K562 (cell line): ENCODE data around the gene TKTL1. TPM values are rescaled to one million over a fixed set of nuclear protein-coding genes. Genes with fewer than 3 reads are reported as not detected.

Experiments
- ATAC-seq: fragments of 200-7000 bp; cut with Tn5 transposase; 3 replicates; pipeline ENCODE4 v1.9.1; 2020; ENCODE audit warnings: moderate library complexity
- BruUV-seq: library from RNA; stranded (reverse); fragments of 400-500 nt; replicated peaks from 2 replicates; lab custom pipeline; 2021; lab: Mats Ljungman, UMichigan
- CTCF ChIA-PET: fragments of 300-600 bp; formaldehyde crosslinking; extraction: SDS; loops from one replicate; lab custom pipeline; 2021; ENCODE audit warnings: low intra/inter-chr PET ratio; lab: Yijun Ruan, JAX
- POLR2A ChIA-PET: fragments of 300-600, 350-650 bp; sonication (Branson Sonifier 250); formaldehyde crosslinking; extraction: SDS; loops from one replicate; lab custom pipeline; 2021; ENCODE audit warnings: antibody characterized with exemption, inconsistent platforms; lab: Yijun Ruan, JAX
- DNase-seq, 4 experiments: peaks; one replicate each; pipeline versions ENCODE4 v3.0.0 to v3.0.0-alpha.2; 2011 to 2018; ENCODE audit warnings: low spot score in 3 of 4, mixed read lengths in 3 of 4; ENCODE audit errors: extremely low read depth in 1 of 4
- FAIRE-seq: peaks from 2 replicates; lab custom pipeline; 2011; peaks lifted over from hg19 to GRCh38; lab: Jason Lieb, UNC
- H2AFZ ChIP-seq: 2 replicates; pipeline ENCODE4 v1.6.0; 2011; ENCODE audit warnings: low read depth, low read length, control low read depth, inconsistent platforms
- H3K27ac ChIP-seq: fragments of 200-600 bp; 3 replicates; pipeline ENCODE4 v1.8.0; 2011; ENCODE audit warnings: low read depth, mild to moderate bottlenecking, control low read depth, inconsistent platforms, low read length, moderate library complexity, mixed read lengths; ENCODE audit errors: extremely low read depth
- H3K27me3 ChIP-seq, 2 experiments: fragments of 300-600 bp in 1 of 2; 2 replicates in 1 of 2; 3 replicates in 1 of 2; pipeline versions ENCODE4 v1.6.0 to v1.8.0; 2011; ENCODE audit warnings: inconsistent platforms in 2 of 2, low read length in 2 of 2, mild to moderate bottlenecking in 1 of 2, mixed read lengths in 1 of 2, moderate library complexity in 1 of 2; ENCODE audit not compliant: control insufficient read depth in 2 of 2, insufficient read depth in 2 of 2
- H3K36me3 ChIP-seq: fragments of 300-600 bp; 3 replicates; pipeline ENCODE4 v1.8.0; 2011; ENCODE audit warnings: mild to moderate bottlenecking, low read length, inconsistent platforms; ENCODE audit not compliant: control insufficient read depth, insufficient read depth
- H3K4me1 ChIP-seq, 2 experiments: fragments of 200-600 bp in 1 of 2; replicated peaks in 1 of 2; 2 replicates in 1 of 2; 3 replicates in 1 of 2; pipeline versions ENCODE4 v1.5.1 to v1.8.0; 2011; ENCODE audit warnings: inconsistent platforms in 2 of 2, low read length in 2 of 2, mild to moderate bottlenecking in 1 of 2, mixed read lengths in 1 of 2, moderate library complexity in 1 of 2; ENCODE audit not compliant: control insufficient read depth in 2 of 2, insufficient read depth in 2 of 2
- H3K4me2 ChIP-seq: 2 replicates; pipeline ENCODE4 v1.6.1; 2011; ENCODE audit warnings: low read length, control low read depth, inconsistent platforms, mixed read lengths; ENCODE audit not compliant: insufficient read depth
- H3K4me3 ChIP-seq: fragments of 200-600 bp; sonication (generic), shearing (Covaris generic); 2 replicates; pipeline ENCODE4 v1.5.1; 2016; ENCODE audit warnings: control low read depth, inconsistent platforms
- H3K79me2 ChIP-seq: fragments of 200-600 bp; 3 replicates; pipeline ENCODE4 v1.8.0; 2011; ENCODE audit warnings: low read length, inconsistent platforms; ENCODE audit not compliant: control insufficient read depth, insufficient read depth
- H3K9ac ChIP-seq, 2 experiments: 2 replicates each; pipeline versions ENCODE4 v1.6.0 to v1.6.1; 2011; ENCODE audit warnings: low read depth in 2 of 2, low read length in 2 of 2, control low read depth in 1 of 2, inconsistent platforms in 1 of 2, mild to moderate bottlenecking in 1 of 2, mixed read lengths in 1 of 2; ENCODE audit not compliant: insufficient read depth in 1 of 2
- H3K9me1 ChIP-seq: one replicate; pipeline ENCODE4 v1.6.0; 2011; ENCODE audit warnings: inconsistent platforms, mild to moderate bottlenecking, low read length, moderate library complexity; ENCODE audit not compliant: control insufficient read depth, insufficient read depth
- H3K9me3 ChIP-seq: replicated peaks from 2 replicates; pipeline ENCODE4 v1.5.1; 2011; ENCODE audit warnings: low read depth, low read length, inconsistent platforms; ENCODE audit not compliant: control insufficient read depth, insufficient read depth
- H4K20me1 ChIP-seq: replicated peaks from 2 replicates; pipeline ENCODE4 v1.6.1; 2011; ENCODE audit warnings: low read length, inconsistent platforms, mixed read lengths; ENCODE audit not compliant: control insufficient read depth, insufficient read depth
- ELK3 ChIP-seq: fragments of 450-650 bp; formaldehyde crosslinking; IDR thresholded peaks from 2 replicates; pipeline ENCODE4 v1.4.0; 2020; ENCODE audit warnings: mild to moderate bottlenecking
- FOXP1 ChIP-seq: sonication (generic); formaldehyde crosslinking; IDR thresholded peaks from 2 replicates; pipeline ENCODE4 v1.8.0; 2022; ENCODE audit warnings: mild to moderate bottlenecking, missing genetic modification reagents
- GATAD2A ChIP-seq: fragments of 450-650 bp; IDR thresholded peaks from 2 replicates; pipeline ENCODE4 v1.6.1; 2017
- KDM2B ChIP-seq: fragments of 250-450 bp; sonication (Bioruptor Pico); IDR thresholded peaks from 2 replicates; pipeline ENCODE4 v1.8.0; 2021; ENCODE audit warnings: mild to moderate bottlenecking, moderate library complexity
- POLR2G ChIP-seq: fragments of 200-400 bp; formaldehyde crosslinking; IDR thresholded peaks from 2 replicates; pipeline ENCODE4 v1.6.1; 2017; ENCODE audit warnings: low read depth, mild to moderate bottlenecking, antibody characterized with exemption, low read length, moderate library complexity
- PYGO2 ChIP-seq: fragments of 450-650 bp; IDR thresholded peaks from 2 replicates; pipeline ENCODE4 v1.6.1; 2016; ENCODE audit warnings: mild to moderate bottlenecking, missing genetic modification characterization, moderate library complexity, missing compliant biosample characterization
- RBBP5 ChIP-seq: fragments of 200-600 bp; sonication (generic); IDR thresholded peaks from 2 replicates; pipeline ENCODE4 v1.6.1; 2012; ENCODE audit warnings: borderline replicate concordance, mild to moderate bottlenecking, low read length, control low read depth, inconsistent platforms; ENCODE audit not compliant: insufficient read depth, poor library complexity, severe bottlenecking
- RBFOX2 ChIP-seq: fragments of 200-400 bp; formaldehyde crosslinking; IDR thresholded peaks from 2 replicates; pipeline ENCODE4 v1.6.1; 2017; ENCODE audit warnings: low read depth, mild to moderate bottlenecking, low read length, moderate library complexity
- RUNX1 ChIP-seq: sonication (generic); IDR thresholded peaks from 2 replicates; pipeline ENCODE4 v1.6.1; 2016; ENCODE audit warnings: antibody characterized with exemption, low read depth
- ZBTB12 ChIP-seq: fragments of 250-450 bp; sonication (Bioruptor Pico); IDR thresholded peaks from 2 replicates; pipeline ENCODE4 v1.4.0; 2020
- ZNF407 ChIP-seq: fragments of 450-650 bp; IDR thresholded peaks from 2 replicates; pipeline ENCODE4 v1.6.1; 2016; ENCODE audit warnings: low read depth
- WGBS: fragments of 100-300 bp; shearing (Covaris generic); methylation state at CpG from one replicate; pipeline ENCODE4 v1.1.6; 2016; ENCODE audit warnings: low coverage, mixed read lengths; ENCODE audit not compliant: insufficient coverage; ENCODE audit errors: missing lambda C conversion rate; 5-methylcytosine and 5-hydroxymethylcytosine counted together
- in situ Hi-C: fragments of 300-500 bp; cut with MboI; formaldehyde crosslinking; loops from 4 replicates; pipeline ENCODE4 v1.15.0; 2018; ENCODE audit warnings: inconsistent platforms, mixed read lengths
- intact Hi-C: fragments of 100-400 bp; cut with micrococcal nuclease; formaldehyde crosslinking; loops from 2 replicates; pipeline ENCODE4 v1.14.2; 2022
- polyA plus RNA-seq, 8 experiments: library from polyadenylated mRNA; depleted of rRNA in 4 of 8; stranded (reverse) in 5 of 8; unstranded in 3 of 8; fragments of >200 nt; fragmentation: Nextera tagmentation in 2 of 8; fragmentation: Illumina TruSeq in 1 of 8; extraction: Ambion mirVana in 2 of 8; extraction: Trizol in 1 of 8; gene quantifications; 2 replicates each; pipeline versions ENCODE4 v1.2.1 to v1.2.3, GENCODE V29; 2011 to 2014; ENCODE audit warnings: inconsistent platforms in 1 of 8, missing spikeins in 1 of 8
- total RNA-seq, 7 experiments: library from RNA; depleted of rRNA in 6 of 7; stranded (reverse); fragments of >200 nt in 6 of 7; fragmentation: Illumina TruSeq in 2 of 7; extraction: Trizol in 2 of 7; gene quantifications; 2 replicates each; pipeline versions ENCODE4 v1.2.1 to v1.2.3, GENCODE V29; 2011 to 2021; ENCODE audit warnings: low replicate concordance in 1 of 7

Gene TKTL1
- total and polyA plus RNA-seq, 9 of the 15 experiments (the other 6 are each of a cell fraction or from before 2014, with no cell fraction given): 0.18 to 0.71 (median 0.38) TPM

- Histone ChIP-seq H2AFZ (no peak overlapping the region), H3K27me3 (no peaks in the 10 kb centered on the region), H3K9me1 (no peaks in the 10 kb centered on the region), H4K20me1 (no peaks in the 10 kb centered on the region), H3K79me2 (no peaks in the 10 kb centered on the region; the same call in 2 of the 3 replicates), H3K4me2 (no peak overlapping the region), H3K36me3 (peaks cover 94% of the 10 kb centered on the region; the same call in 2 of the 3 replicates), H3K4me1 (peaks cover 0 to 19% of the 10 kb centered on the region in 2 experiments; a peak in 1 of 5 replicates), H3K4me3 (no peak overlapping the region), H3K9ac (peak overlapping the region in 1 of 2 experiments; percentile 52; a peak in 1 of 4 replicates), H3K27ac (no peak overlapping the region), H3K9me3 (no peaks in the 10 kb centered on the region)
- no peak for ATAC-seq
- in situ Hi-C loops: no loop called here
- no peak for FAIRE-seq
- ChIA-PET CTCF (no interaction called here), POLR2A (interaction anchor here (0.6 kb wide), 1 partner anchor 300 kb away, joined by 3 read pairs; no protein-coding TSS in a partner anchor)
- 94% methylated on average over 20 of the region's 41 CpGs for WGBS
- intact Hi-C loops: no loop called here
- no peak for DNase-seq
- TSS peak; percentile 8 for BruUV-seq
- TF ChIP-seq ZNF407 (no peak), RBBP5 (no peak), PYGO2 (no peak), FOXP1 (CRISPR knock-in tag) (no peak), ZBTB12 (no peak), ELK3 (CRISPR knock-in tag) (no peak), KDM2B (no peak), RUNX1 (no peak), POLR2G (peak; percentile 43; the same call in 1 of the 2 replicates), GATAD2A (no peak), RBFOX2 (peak; percentile 60)
Observed at GRCh38 chrX:154359362-154360154, 64.0 kb downstream of the TKTL1 start.
